ENCODE results near the gene ABCC1. TPM values are rescaled to one million over a fixed set of nuclear protein-coding genes. Genes with fewer than 3 reads are reported as not detected.
"Not testable (repeated sequence)": the region's sequence is repeated elsewhere in the genome, so short reads cannot be mapped to it uniquely, and the experiment has no call there.

Gene ABCC1
- total RNA-seq, 1 experiment from 2014 or later, result 56.4 TPM

- Histone ChIP-seq H3K23ac (ENCODE audit: insufficient read length, low read depth, low read length) (no peak overlapping the region), H4K5ac (ENCODE audit: insufficient read length, low read depth, low read length) (no peak overlapping the region), H3T11ph (ENCODE audit: low read length) (no peak overlapping the region), H2BK12ac (ENCODE audit: insufficient read length, low read depth, low read length) (no peak overlapping the region), H3K4me1 (ENCODE audit: insufficient read depth, low read length) (no peaks in the 10 kb centered on the region), H3K9ac (ENCODE audit: extremely low read depth, insufficient read length, low read length) (no peak overlapping the region), H2BK120ac (ENCODE audit: low read depth, low read length, poor library complexity, severe bottlenecking) (no peak overlapping the region), H4K91ac (ENCODE audit: insufficient read length, low read depth, low read length) (no peak overlapping the region), H3K4me2 (ENCODE audit: insufficient read depth, insufficient read length, low read length) (no peak overlapping the region), H3K18ac (ENCODE audit: insufficient read length, low read depth, low read length) (no peak overlapping the region), H3K79me2 (ENCODE audit: insufficient read depth, low read length) (no peaks in the 10 kb centered on the region), H2BK5ac (ENCODE audit: insufficient read length, low read length) (no peak overlapping the region), H3K9me3 (ENCODE audit: control insufficient read depth, low read depth, low read length) (no peaks in the 10 kb centered on the region), H2BK20ac (ENCODE audit: low read depth, low read length, poor library complexity, severe bottlenecking) (no peak overlapping the region), H3K56ac (ENCODE audit: insufficient read length, low read depth, low read length) (no peak overlapping the region), H4K8ac (replicated peaks; ENCODE audit: insufficient read length, low read depth, low read length) (no peak overlapping the region), H3K4ac (ENCODE audit: low read depth, low read length) (no peak overlapping the region), H3K27ac (ENCODE audit: insufficient read length, low read depth, low read length) (no peak overlapping the region), H3K27me3 (ENCODE audit: insufficient read depth, low read length) (no peaks in the 10 kb centered on the region), H2AK5ac (ENCODE audit: insufficient read length, low read length) (no peak overlapping the region), H4K20me1 (ENCODE audit: control insufficient read depth, insufficient read depth, insufficient read length) (no peaks in the 10 kb centered on the region), H2BK15ac (ENCODE audit: low read depth, low read length) (no peak overlapping the region), H3K23me2 (ENCODE audit: insufficient read length, low read depth, low read length, poor library complexity, severe bottlenecking) (no peaks in the 10 kb centered on the region), H3K79me1 (ENCODE audit: insufficient read depth, low read depth, low read length, poor library complexity, severe bottlenecking) (no peaks in the 10 kb centered on the region), H3K14ac (ENCODE audit: insufficient read depth, low read length) (no peak overlapping the region), H2AFZ (ENCODE audit: low read length) (no peak overlapping the region)
- H3K4me1 Mint-ChIP-seq, result peaks cover 8 to 12% of the 10 kb centered on the region in 2 experiments
- H3K9me3 Mint-ChIP-seq, result no peaks in the 10 kb centered on the region
- peaks cover 10 to 23% (median 16%) of the 10 kb centered on the region in 3 experiments; a peak in 6 of 7 replicates for H3K36me3 Mint-ChIP-seq (ENCODE audit: insufficient read depth in 1 of 3, low read depth in 3 of 3)
- H3K27ac Mint-ChIP-seq, result peak overlapping the region in 2 of 3 experiments; percentile 32 to 85; a peak in 4 of 7 replicates
- H3K4me3 Mint-ChIP-seq, result no peak overlapping the region
- peaks cover 1% of the 10 kb centered on the region; the same call in 1 of the 2 replicates for H3K27me3 Mint-ChIP-seq (ENCODE audit: low read depth)
- no CpG with 5 or more reads among the region's 17 CpGs for WGBS (ENCODE audit: extremely low coverage, insufficient read length, low lambda C conversion rate)
- no peak for TF ChIP-seq CTCF (conservative IDR thresholded peaks at IDR 0.05)
- DNase-seq, result no peak
Observed at GRCh38 chr16:16147316-16147999, 198.0 kb downstream of the ABCC1 start.

- not testable (repeated sequence) for H4K8ac ChIP-seq (replicated peaks; ENCODE audit: insufficient read length, low read depth, low read length); H4K91ac ChIP-seq (ENCODE audit: insufficient read length, low read depth, low read length); H2BK20ac ChIP-seq (ENCODE audit: low read depth, low read length, poor library complexity, severe bottlenecking); H3K79me2 ChIP-seq (ENCODE audit: insufficient read depth, low read length); H4K5ac ChIP-seq (ENCODE audit: insufficient read length, low read depth, low read length); H3K79me1 ChIP-seq (ENCODE audit: insufficient read depth, low read depth, low read length, poor library complexity, severe bottlenecking); H3K23me2 ChIP-seq (ENCODE audit: insufficient read length, low read depth, low read length, poor library complexity, severe bottlenecking); H3K4me1 Mint-ChIP-seq; H3K9me3 Mint-ChIP-seq; H4K20me1 ChIP-seq (ENCODE audit: control insufficient read depth, insufficient read depth, insufficient read length); H3K18ac ChIP-seq (ENCODE audit: insufficient read length, low read depth, low read length); H2BK15ac ChIP-seq (ENCODE audit: low read depth, low read length); DNase-seq; H3K27me3 Mint-ChIP-seq (ENCODE audit: low read depth); H3K56ac ChIP-seq (ENCODE audit: insufficient read length, low read depth, low read length); H3K4me3 Mint-ChIP-seq; H3K4me2 ChIP-seq (ENCODE audit: insufficient read depth, insufficient read length, low read length); H3K14ac ChIP-seq (ENCODE audit: insufficient read depth, low read length); H3K9ac ChIP-seq (ENCODE audit: extremely low read depth, insufficient read length, low read length); H2AK5ac ChIP-seq (ENCODE audit: insufficient read length, low read length); H2BK120ac ChIP-seq (ENCODE audit: low read depth, low read length, poor library complexity, severe bottlenecking); H2BK5ac ChIP-seq (ENCODE audit: insufficient read length, low read length); H3K27me3 ChIP-seq (ENCODE audit: insufficient read depth, low read length); H3K4me1 ChIP-seq (ENCODE audit: insufficient read depth, low read length); H3K27ac ChIP-seq (ENCODE audit: insufficient read length, low read depth, low read length); H2BK12ac ChIP-seq (ENCODE audit: insufficient read length, low read depth, low read length); H3K9me3 ChIP-seq (ENCODE audit: control insufficient read depth, low read depth, low read length); H3K4ac ChIP-seq (ENCODE audit: low read depth, low read length); H3K23ac ChIP-seq (ENCODE audit: insufficient read length, low read depth, low read length); H2AFZ ChIP-seq (ENCODE audit: low read length); H3T11ph ChIP-seq (ENCODE audit: low read length)
- peaks cover 8 to 18% (median 13%) of the 10 kb centered on the region in 3 experiments; a peak in 6 of 7 replicates for H3K36me3 Mint-ChIP-seq (ENCODE audit: insufficient read depth in 1 of 3, low read depth in 3 of 3)
- H3K27ac Mint-ChIP-seq, result peak overlapping the region in 2 of 3 experiments; percentile 32 to 85; a peak in 3 of 7 replicates
- no CpG with 5 or more reads among the region's 15 CpGs for WGBS (ENCODE audit: extremely low coverage, insufficient read length, low lambda C conversion rate)
Observed at GRCh38 chr16:16148000-16148599, 198.7 kb downstream of the ABCC1 start.
